DND-41 (cell line): ENCODE data around the gene CD80.

Experiments
- EZH2 ChIP-seq: IDR thresholded peaks from 3 replicates; pipeline ENCODE4 v1.6.1; 2012; ENCODE audit warnings: borderline replicate concordance, low read depth, mild to moderate bottlenecking, moderate library complexity, low read length, inconsistent platforms; ENCODE audit not compliant: severe bottlenecking
- TF ChIP-seq, protein P1 (sequence below): IDR thresholded peaks from 2 replicates; pipeline ENCODE4 v1.5.1; 2012; ENCODE audit warnings: borderline replicate concordance, low read length, moderate library complexity, mild to moderate bottlenecking; ENCODE audit not compliant: poor library complexity, severe bottlenecking; ENCODE audit errors: extremely low read depth

DNA sequence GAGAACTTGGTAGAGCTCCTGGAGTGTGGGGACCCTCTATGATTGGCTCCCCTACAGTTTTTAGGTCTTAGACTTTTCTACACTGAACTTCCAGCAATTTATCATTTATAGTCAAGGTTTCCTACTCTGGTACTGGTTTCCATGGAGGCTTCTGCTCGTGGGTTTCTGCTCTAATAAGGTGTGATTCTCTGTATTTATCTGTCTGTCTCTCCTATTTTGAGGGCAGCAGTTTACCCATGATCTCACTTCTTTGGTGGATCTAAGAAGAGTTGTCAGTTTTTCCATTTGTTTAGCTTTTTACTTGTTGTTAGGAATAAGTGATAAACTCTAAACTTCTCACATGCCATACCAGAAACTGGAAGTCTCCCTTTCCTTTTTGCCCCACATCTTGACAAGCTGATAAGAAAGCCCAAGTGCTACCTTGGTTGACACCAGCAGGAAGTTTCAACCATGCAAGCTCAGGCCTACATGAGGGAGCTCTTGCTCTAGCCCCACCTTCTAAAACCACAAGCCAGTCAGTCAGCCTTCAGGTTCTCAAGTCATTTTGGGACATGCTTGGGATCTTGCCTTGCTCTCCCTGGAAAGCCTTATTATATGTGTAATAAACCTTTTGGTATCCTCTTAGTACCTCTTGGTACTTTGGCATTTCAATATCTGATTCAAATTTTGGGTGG lies 51.1 kb downstream of the CD80 start:
- TF ChIP-seq, protein P1, sequence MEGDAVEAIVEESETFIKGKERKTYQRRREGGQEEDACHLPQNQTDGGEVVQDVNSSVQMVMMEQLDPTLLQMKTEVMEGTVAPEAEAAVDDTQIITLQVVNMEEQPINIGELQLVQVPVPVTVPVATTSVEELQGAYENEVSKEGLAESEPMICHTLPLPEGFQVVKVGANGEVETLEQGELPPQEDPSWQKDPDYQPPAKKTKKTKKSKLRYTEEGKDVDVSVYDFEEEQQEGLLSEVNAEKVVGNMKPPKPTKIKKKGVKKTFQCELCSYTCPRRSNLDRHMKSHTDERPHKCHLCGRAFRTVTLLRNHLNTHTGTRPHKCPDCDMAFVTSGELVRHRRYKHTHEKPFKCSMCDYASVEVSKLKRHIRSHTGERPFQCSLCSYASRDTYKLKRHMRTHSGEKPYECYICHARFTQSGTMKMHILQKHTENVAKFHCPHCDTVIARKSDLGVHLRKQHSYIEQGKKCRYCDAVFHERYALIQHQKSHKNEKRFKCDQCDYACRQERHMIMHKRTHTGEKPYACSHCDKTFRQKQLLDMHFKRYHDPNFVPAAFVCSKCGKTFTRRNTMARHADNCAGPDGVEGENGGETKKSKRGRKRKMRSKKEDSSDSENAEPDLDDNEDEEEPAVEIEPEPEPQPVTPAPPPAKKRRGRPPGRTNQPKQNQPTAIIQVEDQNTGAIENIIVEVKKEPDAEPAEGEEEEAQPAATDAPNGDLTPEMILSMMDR = no peak
- TF ChIP-seq EZH2 = no peak
